Endometrial microvascular endothelial cells (primary cell): ENCODE results near the gene FYB1. TPM values are rescaled to one million over a fixed set of nuclear protein-coding genes. Genes with fewer than 3 reads are reported as not detected.
"Not testable (repeated sequence)": the region's sequence is repeated elsewhere in the genome, so short reads cannot be mapped to it uniquely, and the experiment has no call there.

ENCODE experiments used
- in situ Hi-C: cut with HindIII; loops from 2 replicates; pipeline ENCODE4 v1.10.0; 2017; ENCODE audit warnings: low sequenced_read_pairs, low pct_unique_long_range_greater_than_20kb; ENCODE audit errors: inconsistent ontology term
- total RNA-seq: library from RNA; depleted of rRNA; stranded (reverse); fragments of >200 nt; gene quantifications from one replicate; pipeline ENCODE4 v1.2.3, GENCODE V29; 2015; ENCODE audit errors: inconsistent ontology term

Gene FYB1
- total RNA-seq, 1 donor from 2014 or later: not detected

- in situ Hi-C loops: no loop called here
Measured at GRCh38 chr5:39193553-39194465, 25.6 kb downstream of the FYB1 start.

GRCh38 chr5:39192450-39193160 lies 26.8 kb downstream of the FYB1 start:
- in situ Hi-C loops: no loop called here

- in situ Hi-C loops: no loop called here
Measured at GRCh38 chr5:39191216-39191615, 28.1 kb downstream of the FYB1 start.

- in situ Hi-C loops: no loop called here
Measured at GRCh38 chr5:39190311-39191102, 28.9 kb downstream of the FYB1 start.

- in situ Hi-C loops: no loop called here
Measured at GRCh38 chr5:39189292-39189955, 29.9 kb downstream of the FYB1 start.

GRCh38 chr5:39187831-39188731 lies 31.3 kb downstream of the FYB1 start:
- in situ Hi-C loops: no loop called here

- in situ Hi-C loops: no loop called here
Measured at GRCh38 chr5:39186722-39187539, 32.4 kb downstream of the FYB1 start.

- in situ Hi-C loops: no loop called here
Measured at GRCh38 chr5:39186289-39186688, 33.1 kb downstream of the FYB1 start.

- in situ Hi-C loops: no loop called here
Measured at GRCh38 chr5:39185761-39186160, 33.6 kb downstream of the FYB1 start.

- in situ Hi-C loops: not testable (repeated sequence)
Measured at GRCh38 chr5:39179561-39179960, 39.8 kb downstream of the FYB1 start.

GRCh38 chr5:39178861-39179260 lies 40.5 kb downstream of the FYB1 start:
- in situ Hi-C loops: no loop called here

GRCh38 chr5:39178171-39178570 lies 41.2 kb downstream of the FYB1 start:
- in situ Hi-C loops: no loop called here

GRCh38 chr5:39177631-39177964 lies 41.8 kb downstream of the FYB1 start:
- in situ Hi-C loops: no loop called here

GRCh38 chr5:39176759-39177630 lies 42.4 kb downstream of the FYB1 start:
- in situ Hi-C loops: no loop called here

GRCh38 chr5:39175273-39175955 lies 43.9 kb downstream of the FYB1 start:
- in situ Hi-C loops: no loop called here

GRCh38 chr5:39173069-39173468 lies 46.3 kb downstream of the FYB1 start:
- in situ Hi-C loops: no loop called here
